ENCODE results near the gene SAPCD2.
A peak's percentile ranks its signal among the peaks of the same experiment; 100 is the strongest.

SAPCD2 gene

DNA sequence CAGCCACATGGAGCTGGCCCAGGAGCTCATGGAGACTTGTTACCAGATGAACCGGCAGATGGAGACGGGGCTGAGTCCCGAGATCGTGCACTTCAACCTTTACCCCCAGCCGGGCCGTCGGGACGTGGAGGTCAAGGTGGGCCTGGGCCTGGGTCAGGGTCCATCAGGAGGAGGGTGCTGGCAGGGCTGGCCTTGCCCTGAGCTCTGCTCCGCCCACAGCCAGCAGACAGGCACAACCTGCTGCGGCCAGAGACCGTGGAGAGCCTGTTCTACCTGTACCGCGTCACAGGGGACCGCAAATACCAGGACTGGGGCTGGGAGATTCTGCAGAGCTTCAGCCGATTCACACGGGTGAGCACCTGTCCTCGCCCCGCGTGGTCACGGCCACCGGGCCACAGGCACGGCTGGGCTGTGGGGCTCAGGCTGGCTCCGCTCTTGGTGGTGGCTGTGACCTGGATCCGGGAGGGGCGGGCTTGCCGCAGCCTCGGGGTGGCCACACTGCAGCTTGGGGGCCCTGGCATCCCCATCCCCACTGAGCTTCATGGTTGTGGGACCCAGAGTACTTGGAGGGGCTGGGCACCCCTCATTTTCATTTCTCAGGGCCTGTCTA, 37.1 kb upstream of the SAPCD2 start:
- no peak for DNase-seq (ENCODE audit: low spot score)

DNA sequence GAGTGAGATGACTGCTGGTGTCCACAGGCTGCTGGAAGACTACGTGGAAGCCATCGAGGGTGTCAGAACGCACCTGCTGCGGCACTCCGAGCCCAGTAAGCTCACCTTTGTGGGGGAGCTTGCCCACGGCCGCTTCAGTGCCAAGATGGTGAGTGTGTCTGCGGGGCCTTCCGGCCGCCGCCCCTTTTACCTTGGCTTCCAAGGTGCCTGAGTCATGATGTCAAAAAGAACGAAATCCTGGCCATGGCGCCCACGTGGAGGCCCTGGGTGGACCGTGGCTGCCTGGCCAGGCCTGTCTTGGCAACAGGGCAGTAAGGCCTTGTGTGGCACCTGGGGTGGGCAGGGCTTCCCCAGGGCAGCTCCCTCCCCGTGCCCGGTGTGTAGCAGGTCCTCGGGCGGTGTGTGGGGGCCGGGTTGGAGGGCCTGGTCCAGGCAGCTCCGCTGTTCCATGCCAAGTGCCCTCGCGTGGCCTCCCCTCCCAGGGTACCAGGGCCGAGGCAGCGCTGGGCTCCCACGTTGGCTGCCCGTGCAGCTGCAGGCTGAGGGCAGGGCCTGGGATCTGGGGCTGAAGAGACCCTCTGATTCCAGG, 36.4 kb upstream of the SAPCD2 start:
- DNase-seq (ENCODE audit: low spot score) = no peak

DNA sequence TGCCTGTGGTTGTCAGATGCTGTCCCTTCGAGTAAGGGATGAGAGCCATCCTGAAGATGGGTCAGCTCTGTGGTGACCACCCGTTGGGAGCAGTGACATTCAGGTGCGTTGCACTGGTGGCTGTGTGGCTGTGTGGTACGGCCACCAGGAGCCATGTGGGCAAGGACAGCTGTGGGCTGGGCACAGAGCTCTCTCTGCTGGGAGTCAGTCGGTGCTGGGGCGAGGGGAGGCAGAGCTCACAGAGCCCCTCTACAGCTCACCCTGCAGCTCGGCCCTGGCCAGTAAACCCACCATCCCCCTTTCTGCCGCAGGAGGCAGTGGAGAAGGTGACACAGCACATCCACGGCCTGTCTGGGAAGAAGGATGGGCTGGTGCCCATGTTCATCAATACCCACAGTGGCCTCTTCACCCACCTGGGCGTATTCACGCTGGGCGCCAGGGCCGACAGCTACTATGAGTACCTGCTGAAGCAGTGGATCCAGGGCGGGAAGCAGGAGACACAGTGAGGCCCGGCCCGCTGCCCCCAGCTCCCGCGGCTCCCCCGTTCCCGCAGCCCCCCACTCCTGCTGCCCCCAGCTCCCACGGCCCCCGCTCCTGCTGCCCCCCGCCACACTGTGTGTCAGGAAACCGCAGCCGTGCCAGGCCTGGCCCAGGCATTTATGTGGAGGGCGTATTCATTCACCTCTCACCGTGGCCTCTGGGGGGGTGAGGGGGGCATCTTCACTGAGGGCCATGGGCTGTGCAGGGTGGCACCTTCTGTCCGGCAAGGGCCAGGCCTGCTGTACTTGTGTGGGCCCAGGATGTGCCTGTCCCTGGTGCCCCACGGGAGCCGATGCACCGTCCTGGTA, 35.7 kb upstream of the SAPCD2 start:
- DNase-seq (ENCODE audit: low spot score) = no peak

DNA sequence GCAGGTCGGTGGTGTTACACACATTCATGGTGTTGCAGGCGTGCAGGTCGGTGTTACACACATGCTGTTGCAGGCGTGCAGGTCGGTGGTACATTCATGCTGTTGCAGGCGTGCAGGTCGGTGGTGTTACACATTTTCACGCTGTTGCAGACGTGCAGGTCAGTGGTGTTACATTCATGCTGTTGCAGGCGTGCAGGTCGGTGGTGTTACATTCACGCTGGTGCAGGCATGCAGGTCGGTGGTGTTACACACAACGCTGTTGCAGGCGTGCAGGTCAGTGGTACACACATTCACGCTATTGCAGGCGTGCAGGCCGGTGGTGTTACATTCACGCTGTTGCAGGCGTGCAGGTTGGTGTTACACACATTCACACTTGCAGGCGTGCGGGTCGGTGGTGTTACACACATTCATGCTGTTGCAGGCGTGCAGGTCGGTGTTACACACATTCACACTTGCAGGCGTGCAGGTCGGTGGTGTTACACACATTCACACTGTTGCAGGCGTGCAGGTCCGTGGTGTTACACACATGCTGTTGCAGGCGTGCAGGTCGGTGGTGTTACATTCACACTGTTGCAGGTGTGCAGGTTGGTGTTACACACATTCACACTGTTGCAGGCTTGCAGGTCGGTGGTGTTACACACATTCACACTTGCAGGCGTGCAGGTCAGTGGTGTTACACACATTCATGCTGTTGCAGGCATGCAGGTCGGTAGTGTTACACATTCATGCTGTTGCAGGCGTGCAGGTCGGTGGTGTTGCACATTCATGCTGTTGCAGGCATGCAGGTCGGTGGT, 33.0 kb upstream of the SAPCD2 start:
- no peak for DNase-seq (ENCODE audit: low spot score)

DNA sequence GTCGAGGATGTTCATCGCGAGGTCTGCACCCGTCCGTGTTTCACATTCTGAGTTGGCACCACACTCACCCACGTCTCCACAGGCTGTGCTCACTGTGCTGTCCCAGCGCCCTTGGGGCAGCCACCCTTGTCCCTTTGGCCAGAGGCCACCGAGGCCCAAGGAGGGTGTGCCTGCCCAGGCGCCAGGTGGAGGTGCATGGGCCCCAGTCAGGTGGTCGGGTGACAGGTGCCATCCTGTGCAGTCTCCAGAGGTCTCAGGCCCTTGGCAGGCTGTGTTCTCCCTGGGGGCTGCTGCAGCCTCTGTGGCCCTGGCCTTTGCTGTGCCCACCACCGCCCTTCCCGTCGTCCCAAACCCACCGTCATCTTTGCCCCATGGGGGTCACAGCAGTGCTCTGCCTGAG, 28.9 kb upstream of the SAPCD2 start:
- no peak for DNase-seq (ENCODE audit: low spot score)

DNA sequence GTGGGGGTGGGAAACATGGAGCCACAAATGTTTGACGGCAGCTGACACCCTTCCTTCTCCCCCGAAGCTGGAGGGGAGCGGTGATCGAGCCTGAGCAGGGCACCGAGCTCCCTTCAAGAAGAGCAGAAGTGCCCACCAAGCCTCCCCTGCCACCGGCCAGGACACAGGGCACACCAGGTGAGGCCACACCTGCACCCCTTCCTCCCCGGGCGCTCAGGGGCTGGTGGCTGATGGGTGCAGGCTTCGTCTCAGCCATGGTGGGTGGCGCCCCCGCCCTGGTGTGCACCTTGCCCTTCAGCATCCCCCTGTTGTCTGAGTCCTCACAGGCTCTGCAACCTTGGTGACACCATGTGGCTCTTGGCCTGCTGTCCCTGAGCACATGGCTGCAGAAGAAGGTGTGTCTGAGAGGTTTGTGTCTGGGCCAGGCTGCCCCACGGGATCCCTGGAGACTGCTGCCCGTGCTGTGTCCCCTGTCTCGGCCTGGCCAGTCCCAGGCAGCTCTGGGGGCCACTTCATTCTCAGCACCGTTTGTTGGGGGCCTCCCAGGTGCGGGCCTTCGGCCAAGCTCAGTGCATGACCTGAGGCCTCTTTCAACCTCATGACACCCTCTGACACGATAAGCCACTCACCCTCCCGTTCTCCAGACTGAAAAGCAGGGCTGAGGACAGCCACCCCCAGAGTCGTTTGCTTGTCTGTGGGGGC, 27.6 kb upstream of the SAPCD2 start:
- DNase-seq (ENCODE audit: low spot score) = no peak

DNA sequence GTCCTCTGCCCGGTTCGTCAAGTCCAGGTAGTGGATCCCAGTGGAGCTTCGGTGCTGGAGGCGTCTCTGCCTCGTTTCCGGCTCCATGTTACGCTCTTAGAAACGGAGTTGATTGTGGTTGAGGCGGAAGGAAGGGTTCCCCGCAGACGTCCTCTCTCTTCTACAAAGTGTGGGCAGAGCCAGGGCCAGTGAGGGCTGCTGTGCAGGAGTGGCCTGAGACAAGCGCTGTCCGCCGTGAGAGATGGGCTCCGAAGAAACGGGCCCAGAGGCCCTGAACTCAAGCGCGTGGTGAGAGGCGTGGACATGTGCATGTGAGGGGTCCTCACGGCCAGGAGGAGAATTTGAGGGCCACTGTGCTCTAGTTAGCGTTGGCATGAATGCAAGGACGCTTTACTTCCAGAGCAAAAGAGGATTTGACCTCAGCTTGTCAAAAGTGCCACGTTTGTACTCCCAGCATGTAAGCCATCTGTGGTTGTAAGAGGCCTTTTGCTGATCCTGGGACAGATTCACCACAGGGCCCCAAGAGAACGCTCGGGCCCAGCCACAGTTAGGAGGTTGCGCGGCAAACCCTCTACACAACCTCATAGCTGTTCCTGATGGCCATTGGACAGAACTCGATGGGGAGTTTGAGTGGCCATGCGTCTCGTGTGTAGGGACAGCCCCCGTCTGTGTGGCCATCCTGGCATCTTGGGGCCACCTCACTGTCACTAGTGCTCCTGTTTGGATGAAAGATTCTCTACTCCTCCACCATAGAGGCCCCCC, 26.6 kb upstream of the SAPCD2 start:
- no peak for DNase-seq (ENCODE audit: low spot score)

DNA sequence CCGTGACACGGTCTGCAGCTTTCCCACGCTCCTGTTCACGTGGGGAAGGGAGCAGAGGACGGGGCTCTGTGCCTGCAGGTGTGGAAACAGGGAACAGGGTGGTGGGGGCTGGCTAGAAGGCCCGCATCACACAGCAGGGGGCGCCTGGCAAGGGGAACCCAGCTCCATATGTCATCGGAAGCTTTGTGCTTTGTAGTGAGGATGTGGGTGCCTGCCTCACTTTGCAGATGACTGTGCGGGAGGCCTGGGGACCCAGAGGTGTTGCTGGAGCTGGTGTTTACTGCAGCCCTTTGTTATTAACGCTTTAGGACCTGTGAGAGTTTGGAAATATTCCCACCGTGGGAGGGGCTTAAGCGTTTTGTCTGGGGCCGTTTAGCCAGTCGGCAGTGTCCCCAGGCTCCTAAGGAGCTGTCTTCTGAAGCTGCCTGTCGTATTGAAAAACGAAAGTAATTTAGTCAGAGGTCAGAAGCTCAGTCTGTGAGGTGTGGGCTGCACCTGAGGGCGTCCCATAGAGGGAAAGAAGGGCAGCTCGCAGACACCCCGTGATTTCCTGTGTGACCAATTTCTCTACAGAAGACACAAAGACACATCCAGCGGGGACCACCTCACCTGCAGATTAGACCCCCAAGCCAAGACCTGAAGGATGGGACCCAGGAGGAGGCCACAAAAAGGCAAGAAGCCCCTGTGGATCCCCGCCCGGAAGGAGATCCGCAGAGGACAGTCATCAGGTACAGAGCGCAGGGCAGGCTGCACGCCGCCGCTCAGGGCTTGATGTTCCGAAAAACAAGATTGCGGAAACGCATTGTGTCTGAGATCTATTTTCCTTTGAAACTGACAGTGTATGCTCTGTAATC, 25.5 kb upstream of the SAPCD2 start:
- peak; percentile 90 for DNase-seq (ENCODE audit: low spot score)

DNA sequence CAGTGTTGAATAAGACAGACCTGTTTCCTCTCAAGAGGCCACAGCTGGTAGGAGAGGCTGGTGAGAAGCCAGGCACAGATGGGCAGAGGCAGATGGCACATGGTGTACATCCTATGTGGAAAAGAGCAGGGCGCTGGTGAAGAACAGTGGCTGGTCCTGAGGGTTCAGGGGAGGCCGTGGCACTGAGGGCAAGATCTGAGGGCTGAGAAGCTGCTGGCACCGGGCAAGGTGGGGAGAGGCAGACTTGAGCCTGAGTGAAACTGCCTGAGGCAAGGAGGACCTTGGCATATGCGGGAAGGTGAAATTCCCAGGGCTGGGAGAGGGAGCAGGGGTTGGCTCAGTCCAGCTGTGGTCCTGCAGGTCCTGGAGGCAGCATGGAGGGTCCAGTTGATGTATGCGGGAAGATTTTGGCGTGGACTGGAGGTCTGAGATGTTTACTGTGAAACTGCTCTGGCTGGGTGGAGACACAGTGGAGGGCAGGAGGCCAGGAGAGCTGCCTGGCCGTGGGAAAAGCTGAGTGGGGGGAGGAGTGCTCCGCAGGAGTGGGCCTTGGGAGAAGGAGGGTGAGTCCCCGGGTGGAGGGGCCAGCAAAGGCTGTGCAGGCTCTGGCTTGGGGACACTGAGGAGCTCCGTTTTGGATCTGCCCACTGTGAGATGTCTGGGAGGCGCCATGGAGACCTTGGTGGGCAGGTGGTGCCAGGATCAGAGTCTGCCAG, 19.0 kb upstream of the SAPCD2 start:
- no peak for DNase-seq (ENCODE audit: low spot score)

DNA sequence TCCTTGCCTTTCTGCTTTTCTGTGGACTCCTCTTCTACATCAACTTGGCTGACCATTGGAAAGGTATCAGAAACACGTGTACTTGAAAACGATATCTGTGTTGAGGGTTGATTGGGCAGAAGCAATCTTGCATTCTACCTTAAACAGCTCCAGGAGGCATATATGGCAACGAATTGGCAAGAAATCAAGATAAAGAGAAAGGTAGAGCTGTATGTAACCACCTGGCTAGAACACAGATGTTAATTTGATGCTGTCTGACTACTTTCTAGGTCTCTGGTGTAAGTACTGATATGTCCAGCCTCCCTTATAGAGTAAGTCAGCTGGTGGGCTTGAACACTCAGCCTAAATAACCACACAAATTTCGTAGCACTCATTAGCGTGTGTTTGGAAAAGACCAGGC, 17.8 kb upstream of the SAPCD2 start:
- DNase-seq (ENCODE audit: low spot score) = no peak

DNA sequence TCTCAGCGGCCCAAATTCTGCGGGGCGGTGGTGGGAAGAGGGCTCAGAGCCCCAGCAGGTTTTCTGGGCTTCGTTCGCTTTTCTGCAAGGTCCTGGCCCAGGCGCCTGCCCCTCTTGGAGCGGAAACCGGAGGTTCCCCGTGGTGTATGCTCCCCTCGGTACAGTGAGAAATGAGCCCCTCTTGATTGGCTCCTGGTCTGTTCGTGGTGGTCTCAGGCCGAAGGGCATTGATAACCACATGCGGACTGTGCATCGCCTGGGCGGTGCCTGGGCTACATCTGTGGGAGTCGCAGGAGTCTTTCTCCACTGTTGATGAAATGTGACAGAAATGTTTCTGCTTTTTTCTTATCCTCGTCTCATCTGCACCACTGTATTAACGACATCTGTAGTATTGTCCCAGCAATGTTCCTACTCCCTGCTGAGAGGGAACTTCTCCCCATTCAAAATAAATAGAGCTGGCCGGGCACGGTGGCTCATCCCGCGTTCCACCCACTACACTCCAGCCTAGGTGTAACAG, 17.1 kb upstream of the SAPCD2 start:
- no peak for DNase-seq (ENCODE audit: low spot score)

DNA sequence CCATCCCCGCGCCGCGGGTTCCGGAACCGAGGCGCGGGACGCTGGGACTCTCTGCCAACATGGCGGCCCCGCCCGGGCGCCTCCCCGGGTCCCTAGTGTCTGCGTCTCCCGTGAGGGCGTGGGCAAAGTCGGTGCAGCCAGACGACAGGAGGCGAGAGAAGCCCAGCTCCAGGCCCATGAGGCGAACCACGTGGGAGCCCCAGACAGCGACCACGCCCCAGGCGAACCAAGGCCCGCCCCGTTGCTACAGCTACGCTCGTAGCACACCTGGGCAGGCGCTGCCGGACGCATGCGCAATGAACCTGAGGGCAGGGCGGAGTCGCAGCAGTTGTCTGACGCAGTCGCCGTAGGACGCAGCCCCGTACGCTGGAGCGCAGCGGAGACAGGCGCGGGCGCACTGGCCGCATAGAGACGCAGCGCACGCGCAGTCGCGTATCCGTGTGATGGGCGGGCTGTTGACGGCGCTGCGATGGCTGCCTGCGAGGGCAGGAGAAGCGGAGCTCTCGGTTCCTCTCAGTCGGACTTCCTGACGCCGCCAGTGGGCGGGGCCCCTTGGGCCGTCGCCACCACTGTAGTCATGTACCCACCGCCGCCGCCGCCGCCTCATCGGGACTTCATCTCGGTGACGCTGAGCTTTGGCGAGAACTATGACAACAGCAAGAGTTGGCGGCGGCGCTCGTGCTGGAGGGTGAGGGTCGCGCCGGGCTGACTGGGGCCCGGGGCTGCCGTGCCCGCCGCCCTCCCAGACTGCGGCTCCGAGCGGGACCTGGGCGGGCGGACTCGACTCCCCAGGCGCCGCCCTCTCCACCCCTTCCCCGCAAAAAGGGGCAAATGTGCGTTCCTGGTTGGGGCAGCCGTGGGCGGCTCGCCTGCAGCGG, 16.4 kb upstream of the SAPCD2 start, which contains the start of gene MAN1B1:
MAN1B1 (plus strand) TSS at position 455 of the 878 bp plus-strand sequence; CDS start at position 470, 15 bp downstream.
- peak; percentile 100 for DNase-seq (ENCODE audit: low spot score)

DNA sequence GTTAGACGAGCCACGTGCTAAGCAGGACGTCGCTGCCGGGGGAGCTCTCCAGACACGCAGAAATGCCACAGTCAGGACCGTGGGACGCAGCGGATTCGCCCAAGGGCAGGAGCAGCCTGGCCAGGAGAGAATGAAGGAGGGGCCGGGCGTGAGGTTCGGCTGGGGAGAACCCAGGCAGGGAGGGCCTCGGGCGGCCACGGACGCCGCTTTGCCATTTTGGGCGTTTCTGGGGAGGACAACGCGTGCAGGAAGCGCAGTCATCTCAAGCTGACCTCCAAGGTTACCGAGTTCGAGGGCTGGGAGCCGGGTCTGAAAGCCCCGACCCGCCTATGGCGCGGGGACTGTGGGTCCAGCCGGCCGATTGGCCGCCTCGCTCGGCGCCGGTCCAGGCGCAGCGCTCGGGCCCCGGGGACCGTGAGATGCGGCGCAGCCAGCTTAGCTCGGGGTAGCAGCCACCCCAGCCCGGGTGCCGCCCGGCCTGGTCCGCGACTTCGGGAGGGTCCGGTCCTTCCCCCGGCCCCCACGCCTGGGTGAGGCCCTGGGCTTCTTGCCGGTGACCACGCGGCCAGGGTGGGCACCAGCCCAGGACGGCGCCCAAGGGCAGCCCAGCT, 15.7 kb upstream of the SAPCD2 start:
- DNase-seq (ENCODE audit: low spot score) = peak; percentile 33

DNA sequence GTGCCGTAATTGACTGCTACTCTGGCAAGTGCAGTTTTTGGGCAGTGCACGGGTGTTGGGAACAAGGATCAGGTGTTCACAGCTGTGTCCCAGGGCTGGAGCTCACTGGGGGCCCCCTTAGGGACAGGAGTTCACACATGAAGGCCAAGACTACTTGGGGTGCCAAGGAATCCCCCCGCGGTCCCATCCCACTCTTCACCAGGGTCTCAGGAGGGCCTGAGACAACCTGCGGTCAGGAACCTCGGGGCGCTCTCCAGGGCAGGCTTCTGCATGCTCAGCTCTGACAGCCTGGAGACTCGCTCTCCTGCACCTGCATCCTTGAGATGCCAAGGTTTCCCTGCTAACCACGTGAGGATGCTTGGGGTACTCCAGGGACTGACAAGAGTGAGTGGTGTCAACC, 14.2 kb upstream of the SAPCD2 start:
- no peak for DNase-seq (ENCODE audit: low spot score)

DNA sequence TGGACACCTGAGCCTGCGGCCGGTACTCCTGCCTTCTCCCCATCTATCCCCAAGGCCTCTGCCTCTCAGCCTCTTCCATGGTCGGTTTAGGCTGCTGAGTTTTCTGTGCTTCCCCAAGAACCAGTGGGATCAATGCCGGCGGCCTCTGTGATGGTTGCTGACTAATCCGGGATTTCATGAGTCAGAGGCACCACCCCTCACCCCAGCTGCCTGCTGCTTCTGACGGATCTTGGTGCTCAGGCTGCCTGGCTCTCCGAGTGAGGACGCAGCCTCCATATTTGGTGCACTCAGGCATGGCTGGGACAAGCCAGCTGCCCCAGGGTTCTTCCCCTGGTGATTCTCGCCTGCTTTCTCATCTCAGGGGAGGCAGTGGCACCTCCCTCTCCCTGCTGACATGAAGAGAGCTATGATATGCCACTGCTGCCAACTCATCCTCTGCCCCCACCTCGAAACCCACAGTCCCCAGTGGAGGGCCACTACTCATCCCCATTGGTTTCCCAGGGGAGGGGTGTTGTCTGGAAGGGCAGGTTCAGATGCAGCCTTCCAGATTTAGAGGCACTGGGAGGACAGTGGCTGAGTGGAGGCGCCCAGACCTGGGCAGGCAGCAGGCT, 13.1 kb upstream of the SAPCD2 start:
- DNase-seq (ENCODE audit: low spot score) = peak; percentile 17

DNA sequence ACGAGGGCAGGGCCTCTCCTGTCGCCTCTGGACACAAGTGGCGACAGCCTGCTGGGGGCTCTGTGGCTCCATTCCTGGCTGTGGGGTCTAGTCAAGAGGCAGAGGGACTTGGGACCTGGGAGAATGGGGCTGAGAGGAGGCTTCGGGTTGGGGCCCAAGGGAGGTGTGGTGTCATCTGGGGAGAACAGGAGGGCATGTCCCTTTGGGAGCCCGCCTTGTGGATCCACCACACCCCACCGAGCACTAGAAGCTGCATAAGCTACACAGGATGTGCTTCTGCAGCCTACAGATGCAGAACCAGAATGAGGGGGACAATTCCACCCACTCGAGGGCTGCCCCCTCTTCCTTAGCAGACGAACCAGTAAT, 12.6 kb upstream of the SAPCD2 start:
- no peak for DNase-seq (ENCODE audit: low spot score)

DNA sequence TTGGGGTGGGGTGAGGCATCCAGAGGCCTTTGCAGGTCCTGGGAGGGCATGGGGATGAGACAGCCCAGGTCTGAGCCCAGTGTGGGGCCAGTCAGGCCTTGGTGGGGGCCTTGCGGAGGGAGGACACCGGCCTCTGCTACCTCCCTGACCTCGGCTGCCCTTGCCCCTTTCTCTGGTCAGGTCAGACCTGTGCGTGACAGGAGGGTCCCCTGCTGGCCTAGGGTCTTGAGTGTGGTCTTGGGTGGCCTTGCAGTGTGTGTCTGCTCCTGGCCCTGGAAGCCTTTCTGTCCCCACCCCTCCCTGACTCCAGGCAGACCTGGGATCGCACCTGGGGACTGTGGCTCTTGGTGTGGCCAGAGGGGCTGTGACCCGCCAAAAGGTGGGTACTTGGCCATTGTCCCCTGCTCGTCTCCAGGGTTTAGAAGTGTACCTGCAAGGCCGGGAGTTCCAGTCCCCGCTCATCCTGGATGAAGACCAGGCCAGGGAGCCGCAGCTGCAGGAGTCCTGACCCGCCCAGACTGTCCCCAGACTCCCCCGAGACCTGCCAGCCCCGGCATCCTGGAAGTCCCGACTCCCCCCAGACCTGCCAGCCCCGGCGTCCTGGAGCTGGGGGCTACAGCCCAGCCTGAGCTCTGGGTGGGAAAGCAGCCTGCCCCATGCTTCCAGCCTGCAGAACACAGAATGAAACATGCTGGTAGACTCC, 12.0 kb upstream of the SAPCD2 start:
- no peak for DNase-seq (ENCODE audit: low spot score)
